Activated CD4-positive, alpha-beta T cell treated with anti-CD3 and anti-CD28 coated beads, Interleukin-2, amount 10 ng/mL, durations not matched to agents 7 days and 5 days (primary cell): ENCODE data around the gene IFRD2. TPM values are rescaled to one million over a fixed set of nuclear protein-coding genes. Genes with fewer than 3 reads are reported as not detected.

Experiments used
- CTCF ChIA-PET: fragments of 350-600 bp; sonication (Branson Sonifier 250); formaldehyde crosslinking; loops from one replicate; lab custom pipeline; 2021; ENCODE audit warnings: antibody characterized with exemption; lab: Charles Lee
- POLR2A ChIA-PET: fragments of 350-600 bp; sonication (Branson Sonifier 250); formaldehyde crosslinking; loops from one replicate; lab custom pipeline; 2021; ENCODE audit warnings: antibody characterized with exemption; lab: Charles Lee
- DNase-seq: peaks from one replicate; pipeline ENCODE4 v3.0.0-alpha.2; 2020
- H3K27ac Mint-ChIP-seq: one replicate; pipeline ENCODE4 v1.8.0; 2021; ENCODE audit warnings: mild to moderate bottlenecking, moderate library complexity, mixed read lengths
- H3K27me3 Mint-ChIP-seq: one replicate; pipeline ENCODE4 v1.8.0; 2021; ENCODE audit warnings: mixed read lengths
- H3K36me3 Mint-ChIP-seq: one replicate; pipeline ENCODE4 v1.8.0; 2021; ENCODE audit warnings: low read depth, mixed read lengths
- H3K4me1 Mint-ChIP-seq: one replicate; pipeline ENCODE4 v1.8.0; 2021; ENCODE audit warnings: mixed read lengths
- H3K4me3 Mint-ChIP-seq: one replicate; pipeline ENCODE4 v1.8.0; 2021; ENCODE audit warnings: mild to moderate bottlenecking, moderate library complexity, mixed read lengths
- H3K9me3 Mint-ChIP-seq: one replicate; pipeline ENCODE4 v1.8.0; 2021; ENCODE audit warnings: mixed read lengths
- total RNA-seq, 2 experiments: library from RNA; stranded (reverse); gene quantifications; one replicate each; pipeline ENCODE4 v1.2.3, GENCODE V29; 2021

The IFRD2 gene
- total RNA-seq, 2 experiments from 2014 or later, result 59.4 to 66.0 TPM

DNA sequence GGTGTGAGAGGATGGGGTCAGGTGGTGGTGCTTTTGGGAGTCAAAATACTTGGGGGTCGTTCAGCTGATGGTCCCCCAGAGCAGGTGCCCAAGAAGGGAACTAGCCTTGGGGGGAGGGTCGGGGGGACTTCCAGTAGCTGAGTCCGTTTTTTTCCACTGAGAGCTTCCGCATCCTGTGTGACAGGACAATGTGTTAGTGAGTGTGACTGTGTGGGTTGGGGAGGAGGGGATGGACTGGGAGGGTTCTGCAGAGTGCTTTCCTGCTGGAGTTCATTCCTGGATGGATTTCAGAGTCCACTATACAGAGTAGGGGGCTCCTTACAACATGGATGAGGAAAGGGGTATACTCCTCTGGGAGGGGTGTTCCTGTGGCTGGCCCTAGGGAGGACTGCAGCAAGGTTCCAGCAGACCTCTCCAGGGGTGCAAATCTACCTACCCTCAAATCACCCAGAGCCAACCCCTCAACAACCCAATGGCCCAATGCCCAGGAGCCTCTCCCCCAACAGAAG, 30.9 kb upstream of the IFRD2 start:
- DNase-seq, result peak; percentile 5
- no peaks in the 10 kb centered on the region for H3K9me3 Mint-ChIP-seq
- H3K27me3 Mint-ChIP-seq, result no peaks in the 10 kb centered on the region
- H3K27ac Mint-ChIP-seq, result no peak overlapping the region
- H3K4me3 Mint-ChIP-seq, result peak overlapping the region; percentile 6
- peaks cover 41% of the 10 kb centered on the region for H3K4me1 Mint-ChIP-seq
- POLR2A ChIA-PET, result interaction anchor here (0.6 kb wide), 1 partner anchor 98 kb away, joined by 4 read pairs; no protein-coding TSS in a partner anchor
- no peaks in the 10 kb centered on the region for H3K36me3 Mint-ChIP-seq
- CTCF ChIA-PET, result interaction anchor here (1.5 to 4.2 kb wide), 5 partner anchors 9 to 28 kb away, joined by 5 to 52 read pairs (median 7); partner anchors contain the start of genes HYAL3 and NAA80

GRCh38 chr3:50322386-50323091, 30.3 kb upstream of the IFRD2 start, which contains the start of gene HYAL2:
TSS of gene HYAL2 (minus strand) at chr3:50322745. CDS start at chr3:50320489, 2,256 bp downstream.
- DNase-seq, result peak; percentile 5
- no peaks in the 10 kb centered on the region for H3K9me3 Mint-ChIP-seq
- POLR2A ChIA-PET, result no interaction called here
- H3K4me1 Mint-ChIP-seq, result peaks cover 39% of the 10 kb centered on the region
- no peaks in the 10 kb centered on the region for H3K36me3 Mint-ChIP-seq
- CTCF ChIA-PET, result interaction anchor here (1.5 to 4.2 kb wide), 5 partner anchors 9 to 27 kb away, joined by 5 to 52 read pairs (median 7); partner anchors contain the start of genes HYAL3 and NAA80
- peak within 1 kb of the TSS; percentile 75 for H3K4me3 Mint-ChIP-seq
- H3K27ac Mint-ChIP-seq, result peak within 1 kb of the TSS; percentile 97
- H3K27me3 Mint-ChIP-seq, result no peaks in the 10 kb centered on the region

DNA sequence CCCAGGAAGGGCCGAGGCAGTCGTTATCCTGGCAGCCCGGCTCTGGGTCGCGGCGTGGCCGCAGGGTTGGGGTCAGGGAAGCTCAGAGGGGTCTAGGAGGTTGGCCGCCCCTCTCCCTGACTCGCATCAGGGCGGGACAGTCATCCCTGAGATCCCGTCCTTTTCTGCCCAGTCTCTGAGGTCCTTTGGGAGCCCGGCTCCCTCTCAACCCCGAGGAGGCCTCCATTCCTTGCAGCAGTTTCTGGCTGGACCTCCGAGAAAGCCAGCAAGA, 29.8 kb upstream of the IFRD2 start:
- H3K27me3 Mint-ChIP-seq, result no peaks in the 10 kb centered on the region
- H3K27ac Mint-ChIP-seq, result no peak overlapping the region
- DNase-seq, result no peak
- peaks cover 39% of the 10 kb centered on the region for H3K4me1 Mint-ChIP-seq
- CTCF ChIA-PET, result interaction anchor here (1.7 to 4.2 kb wide), 4 partner anchors 8 to 27 kb away, joined by 5 to 52 read pairs (median 13); partner anchors contain the start of genes HYAL3 and NAA80
- no peaks in the 10 kb centered on the region for H3K36me3 Mint-ChIP-seq
- POLR2A ChIA-PET, result interaction anchor here (0.7 kb wide), 1 partner anchor 23 kb away, joined by 3 read pairs; the partner anchor contains the start of gene ZMYND10
- peak overlapping the region; percentile 75 for H3K4me3 Mint-ChIP-seq
- no peaks in the 10 kb centered on the region for H3K9me3 Mint-ChIP-seq

GRCh38 chr3:50321336-50322114, 29.3 kb upstream of the IFRD2 start:
- POLR2A ChIA-PET, result interaction anchor here (0.6 to 0.7 kb wide), 2 partner anchors 24 to 38 kb away, joined by 3 read pairs; partner anchors contain the start of gene ZMYND10
- Mint-ChIP-seq H3K27ac (peak overlapping the region; percentile 97), H3K9me3 (no peaks in the 10 kb centered on the region), H3K4me1 (peaks cover 40% of the 10 kb centered on the region), H3K4me3 (peak overlapping the region; percentile 75), H3K36me3 (peaks cover under 1% of the 10 kb centered on the region), H3K27me3 (no peaks in the 10 kb centered on the region)
- CTCF ChIA-PET, result interaction anchor here (1.4 to 4.2 kb wide), 3 partner anchors 13 to 26 kb away, joined by 5 to 52 read pairs (median 7); partner anchors contain the start of genes HYAL3 and NAA80
- peak; percentile 86 for DNase-seq

DNA sequence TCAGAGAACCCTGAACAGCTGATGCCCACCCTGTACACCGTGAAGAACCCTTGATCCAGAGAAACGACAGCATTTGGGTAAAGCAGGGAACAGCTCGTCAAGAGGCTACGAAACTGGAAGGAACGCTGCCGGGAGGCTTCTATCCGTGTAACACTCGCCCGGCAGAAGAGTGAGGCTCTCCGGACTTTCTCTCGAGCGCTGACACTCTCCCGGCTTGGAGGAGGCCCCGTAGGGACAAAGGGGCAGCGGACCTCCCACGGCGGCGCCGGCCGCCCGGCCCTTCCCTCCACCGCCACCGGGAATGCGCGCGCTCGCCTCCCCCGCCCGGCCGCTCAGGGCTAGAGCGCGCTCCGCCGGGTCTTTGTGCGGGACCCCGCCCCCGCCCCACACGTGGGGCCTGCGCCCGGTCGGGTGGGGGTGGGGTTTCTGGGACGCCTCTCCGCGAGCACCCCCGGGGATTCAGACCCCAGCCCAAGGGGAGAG, 28.7 kb upstream of the IFRD2 start:
- Mint-ChIP-seq H3K27me3 (no peaks in the 10 kb centered on the region), H3K27ac (peak overlapping the region; percentile 83), H3K4me1 (peaks cover 45% of the 10 kb centered on the region), H3K4me3 (peak overlapping the region; percentile 82), H3K9me3 (no peaks in the 10 kb centered on the region), H3K36me3 (peaks cover 4% of the 10 kb centered on the region)
- DNase-seq, result peak; percentile 65
- CTCF ChIA-PET, result interaction anchor here (0.7 to 4.2 kb wide), 4 partner anchors 14 to 26 kb away, joined by 4 to 52 read pairs (median 6); partner anchors contain the start of genes HYAL3 and NAA80
- POLR2A ChIA-PET, result interaction anchor here (0.6 kb wide), 1 partner anchor 37 kb away, joined by 3 read pairs; no protein-coding TSS in a partner anchor

GRCh38 chr3:50319894-50320625, 27.8 kb upstream of the IFRD2 start:
- H3K4me1 Mint-ChIP-seq, result peaks cover 48% of the 10 kb centered on the region
- H3K9me3 Mint-ChIP-seq, result no peaks in the 10 kb centered on the region
- DNase-seq, result no peak
- CTCF ChIA-PET, result interaction anchor here (0.7 to 1.4 kb wide), 4 partner anchors 13 to 28 kb away, joined by 3 to 7 read pairs (median 4); partner anchors contain the start of genes HYAL3, IFRD2 and NAA80
- no peaks in the 10 kb centered on the region for H3K27me3 Mint-ChIP-seq
- H3K36me3 Mint-ChIP-seq, result peaks cover 4% of the 10 kb centered on the region
- H3K4me3 Mint-ChIP-seq, result peak overlapping the region; percentile 82
- H3K27ac Mint-ChIP-seq, result peak overlapping the region; percentile 83
- POLR2A ChIA-PET, result no interaction called here

GRCh38 chr3:50319181-50319893, 27.1 kb upstream of the IFRD2 start:
- Mint-ChIP-seq H3K9me3 (no peaks in the 10 kb centered on the region), H3K27ac (no peak overlapping the region), H3K36me3 (peaks cover 4% of the 10 kb centered on the region), H3K4me1 (peaks cover 46% of the 10 kb centered on the region), H3K4me3 (peak overlapping the region; percentile 12), H3K27me3 (no peaks in the 10 kb centered on the region)
- CTCF ChIA-PET, result interaction anchor here (0.7 to 1.9 kb wide), 5 partner anchors 11 to 125 kb away, joined by 3 to 6 read pairs (median 5); partner anchors contain the start of gene IFRD2
- DNase-seq, result no peak
- POLR2A ChIA-PET, result no interaction called here

DNA sequence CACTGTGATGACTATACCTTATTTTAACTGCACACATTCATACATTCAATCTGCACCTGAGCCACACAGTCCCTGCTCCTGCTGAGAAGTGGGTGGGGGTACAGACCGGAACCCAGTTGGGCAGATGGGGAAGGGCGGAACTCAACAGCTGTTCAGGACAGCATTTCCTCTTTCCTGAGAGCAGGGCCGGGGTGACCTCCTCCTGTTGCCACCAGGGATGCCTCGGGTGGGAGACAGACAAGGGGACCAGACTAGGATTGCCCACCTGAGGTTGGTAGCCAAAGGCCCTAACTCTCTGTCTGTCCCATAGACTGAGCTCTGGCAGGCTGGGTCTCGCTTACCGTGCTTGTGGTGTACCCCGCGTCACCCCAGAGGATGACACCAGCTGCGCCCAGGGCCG, 26.4 kb upstream of the IFRD2 start:
- Mint-ChIP-seq H3K4me3 (peak overlapping the region; percentile 4), H3K4me1 (peaks cover 47% of the 10 kb centered on the region), H3K27me3 (no peaks in the 10 kb centered on the region), H3K27ac (no peak overlapping the region), H3K9me3 (no peaks in the 10 kb centered on the region), H3K36me3 (peaks cover 4% of the 10 kb centered on the region)
- DNase-seq, result no peak
- ChIA-PET CTCF (interaction anchor here (0.8 to 1.9 kb wide), 6 partner anchors 9 to 124 kb away, joined by 4 to 14 read pairs (median 5); partner anchors contain the start of gene TUSC2), POLR2A (no interaction called here)

DNA sequence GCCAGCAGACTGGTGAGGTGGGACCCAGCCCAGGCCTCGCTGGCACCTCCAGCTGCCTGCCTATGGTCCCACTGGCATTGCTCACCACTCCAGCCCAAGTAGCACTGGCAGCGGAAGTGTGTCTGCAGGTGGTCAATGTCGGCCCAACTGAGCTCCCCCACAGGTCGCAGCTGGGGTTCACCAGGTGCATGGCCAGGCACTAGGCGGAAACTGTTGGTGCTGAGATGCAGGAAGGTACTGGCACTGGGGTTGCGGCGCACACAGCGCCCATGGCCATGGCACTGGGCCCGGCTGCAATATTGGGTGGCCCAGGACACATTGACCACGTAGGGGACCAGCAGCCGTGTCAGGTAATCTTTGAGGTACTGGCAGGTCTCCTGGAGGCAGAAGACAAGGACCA, 25.9 kb upstream of the IFRD2 start:
- Mint-ChIP-seq H3K9me3 (no peaks in the 10 kb centered on the region), H3K4me3 (no peak overlapping the region)
- POLR2A ChIA-PET, result no interaction called here

GRCh38 chr3:50317300-50317699, 25.1 kb upstream of the IFRD2 start:
- peaks cover 39% of the 10 kb centered on the region for H3K4me1 Mint-ChIP-seq
- POLR2A ChIA-PET, result no interaction called here

More for the DNA sequence above, 25.9 kb upstream of the IFRD2 start:
- Mint-ChIP-seq H3K27me3 (no peaks in the 10 kb centered on the region), H3K27ac (no peak overlapping the region), H3K4me1 (peaks cover 43% of the 10 kb centered on the region), H3K36me3 (peaks cover 4% of the 10 kb centered on the region)
- DNase-seq, result no peak
- CTCF ChIA-PET, result interaction anchor here (1.5 to 1.9 kb wide), 4 partner anchors 10 to 18 kb away, joined by 5 to 14 read pairs (median 6); partner anchors contain the start of gene TUSC2

More at GRCh38 chr3:50317300-50317699, 25.1 kb upstream of the IFRD2 start:
- Mint-ChIP-seq H3K27me3 (no peaks in the 10 kb centered on the region), H3K4me3 (no peak overlapping the region), H3K36me3 (peaks cover 4% of the 10 kb centered on the region), H3K9me3 (no peaks in the 10 kb centered on the region), H3K27ac (peak overlapping the region; percentile 89)
- CTCF ChIA-PET, result interaction anchor here (1.1 to 1.9 kb wide), 5 partner anchors 9 to 18 kb away, joined by 3 to 14 read pairs (median 5); partner anchors contain the start of genes HYAL1, HYAL3, NAA80 and TUSC2
- DNase-seq, result no peak
